ENCODE results near the gene MID2.

- TF ChIP-seq CTCF (IDR thresholded peaks at IDR 0.05 in 2 of 3, conservative IDR thresholded peaks at IDR 0.05 in 1 of 3; ENCODE audit: borderline replicate concordance in 1 of 3, insufficient read depth in 1 of 3, low read depth in 2 of 3, low read length in 2 of 3) (no peak), POLR2A (IDR thresholded peaks at IDR 0.05; ENCODE audit: borderline replicate concordance, extremely low read depth, insufficient read depth, insufficient read length) (no peak), TCF7L2 (IDR thresholded peaks at IDR 0.05; ENCODE audit: borderline replicate concordance, extremely low read depth, insufficient read depth, insufficient read length) (no peak), MAX (IDR thresholded peaks at IDR 0.05) (no peak), SIN3A (IDR thresholded peaks at IDR 0.05; ENCODE audit: low read depth) (no peak), EZH2 (IDR thresholded peaks at IDR 0.05) (no peak), EZH2phosphoT487 (IDR thresholded peaks at IDR 0.05; ENCODE audit: borderline replicate concordance) (no peak), RAD21 (IDR thresholded peaks at IDR 0.05; ENCODE audit: low read depth) (no peak), POLR2AphosphoS5 (IDR thresholded peaks at IDR 0.05; ENCODE audit: low read depth, low read length) (no peak)
These were observed 54.5 kb downstream of the MID2 start for GRCh38 chrX:107880054-107880610.

Measured in HCT116 (cell line).